ENCODE data around the gene MYT1. TPM values are rescaled to one million over a fixed set of nuclear protein-coding genes. Genes with fewer than 3 reads are reported as not detected.
A peak's percentile ranks its signal among the peaks of the same experiment; 100 is the strongest.

MYT1 gene
- total RNA-seq, 1 experiment from 2014 or later = 2.0 TPM

GRCh38 chr20:64255361-64256281 lies 91.4 kb downstream of the MYT1 start, which contains the start of gene PCMTD2 (continued):
- peak; percentile 64; the same call in 1 of the 2 replicates for TF ChIP-seq ARID4B (CRISPR knock-in tag; IDR thresholded peaks at IDR 0.05; ENCODE audit: borderline replicate concordance)
- TF ChIP-seq PRRX2 (CRISPR knock-in tag; IDR thresholded peaks at IDR 0.05) = no peak
- no peak for TF ChIP-seq STAT6 (CRISPR knock-in tag; conservative IDR thresholded peaks at IDR 0.05; ENCODE audit: low read depth)
- TF ChIP-seq ATF3 (CRISPR knock-in tag; conservative IDR thresholded peaks at IDR 0.05) = no peak
- no peak for TF ChIP-seq FOXJ3 (CRISPR knock-in tag; IDR thresholded peaks at IDR 0.05; ENCODE audit: borderline replicate concordance)
- no peak for TF ChIP-seq ZBTB43 (CRISPR knock-in tag; IDR thresholded peaks at IDR 0.05)
- TF ChIP-seq ZNF423 (CRISPR knock-in tag; IDR thresholded peaks at IDR 0.05) = 0 out of 2 replicates have a peak, but pooled peaks have one; percentile 33
- TF ChIP-seq NR2C2 (CRISPR knock-in tag; IDR thresholded peaks at IDR 0.05) = peak; percentile 60; the same call in 1 of the 2 replicates
- no peak for TF ChIP-seq ZNF425 (CRISPR knock-in tag; conservative IDR thresholded peaks at IDR 0.05)
- TF ChIP-seq HMGXB4 (CRISPR knock-in tag; IDR thresholded peaks at IDR 0.05) = peak; percentile 81
- TF ChIP-seq ZNF281 (CRISPR knock-in tag; IDR thresholded peaks at IDR 0.05) = no peak
- TF ChIP-seq IRF1 (CRISPR knock-in tag; IDR thresholded peaks at IDR 0.05) = peak; percentile 67; the same call in 1 of the 2 replicates
- TF ChIP-seq SMAD3 (CRISPR knock-in tag; IDR thresholded peaks at IDR 0.05; ENCODE audit: borderline replicate concordance) = no peak
- no peak for TF ChIP-seq ZNF416 (CRISPR knock-in tag; IDR thresholded peaks at IDR 0.05)
- TF ChIP-seq ESRRA (CRISPR knock-in tag; IDR thresholded peaks at IDR 0.05; ENCODE audit: borderline replicate concordance) = no peak
- peak; percentile 65; the same call in 1 of the 2 replicates for TF ChIP-seq E2F5 (CRISPR knock-in tag; IDR thresholded peaks at IDR 0.05)
- no peak for TF ChIP-seq MXD4 (CRISPR knock-in tag; IDR thresholded peaks at IDR 0.05; ENCODE audit: borderline replicate concordance)
- no peak; the same call in 1 of the 2 replicates for TF ChIP-seq ATF1 (CRISPR knock-in tag; IDR thresholded peaks at IDR 0.05)
